Glomerular endothelial cell (primary cell): Measurements from ENCODE around the gene ELMO3. TPM values are rescaled to one million over a fixed set of nuclear protein-coding genes. Genes with fewer than 3 reads are reported as not detected.

ENCODE experiments used
- DNase-seq: peaks from one replicate; pipeline ENCODE4 v3.0.0-alpha.2; 2011; ENCODE audit warnings: low read depth, low spot score; ENCODE audit errors: extremely low read depth
- total RNA-seq: library from RNA; depleted of rRNA; stranded (reverse); fragments of >200 nt; gene quantifications from 2 replicates; pipeline ENCODE4 v1.2.3, GENCODE V29; 2015

The ELMO3 gene
- total RNA-seq, 1 donor from 2014 or later = 2.0 TPM

GRCh38 chr16:67163164-67163998 is 35.5 kb upstream of the ELMO3 start:
- no peak for DNase-seq

- no peak for DNase-seq
Measured at GRCh38 chr16:67163999-67164558, 34.9 kb upstream of the ELMO3 start.

GRCh38 chr16:67164599-67165061 is 34.3 kb upstream of the ELMO3 start, which contains the start of gene HSF4:
Gene HSF4 (plus strand): TSS chr16:67164745. CDS start chr16:67164812, 67 bp downstream.
- no peak for DNase-seq

DNA sequence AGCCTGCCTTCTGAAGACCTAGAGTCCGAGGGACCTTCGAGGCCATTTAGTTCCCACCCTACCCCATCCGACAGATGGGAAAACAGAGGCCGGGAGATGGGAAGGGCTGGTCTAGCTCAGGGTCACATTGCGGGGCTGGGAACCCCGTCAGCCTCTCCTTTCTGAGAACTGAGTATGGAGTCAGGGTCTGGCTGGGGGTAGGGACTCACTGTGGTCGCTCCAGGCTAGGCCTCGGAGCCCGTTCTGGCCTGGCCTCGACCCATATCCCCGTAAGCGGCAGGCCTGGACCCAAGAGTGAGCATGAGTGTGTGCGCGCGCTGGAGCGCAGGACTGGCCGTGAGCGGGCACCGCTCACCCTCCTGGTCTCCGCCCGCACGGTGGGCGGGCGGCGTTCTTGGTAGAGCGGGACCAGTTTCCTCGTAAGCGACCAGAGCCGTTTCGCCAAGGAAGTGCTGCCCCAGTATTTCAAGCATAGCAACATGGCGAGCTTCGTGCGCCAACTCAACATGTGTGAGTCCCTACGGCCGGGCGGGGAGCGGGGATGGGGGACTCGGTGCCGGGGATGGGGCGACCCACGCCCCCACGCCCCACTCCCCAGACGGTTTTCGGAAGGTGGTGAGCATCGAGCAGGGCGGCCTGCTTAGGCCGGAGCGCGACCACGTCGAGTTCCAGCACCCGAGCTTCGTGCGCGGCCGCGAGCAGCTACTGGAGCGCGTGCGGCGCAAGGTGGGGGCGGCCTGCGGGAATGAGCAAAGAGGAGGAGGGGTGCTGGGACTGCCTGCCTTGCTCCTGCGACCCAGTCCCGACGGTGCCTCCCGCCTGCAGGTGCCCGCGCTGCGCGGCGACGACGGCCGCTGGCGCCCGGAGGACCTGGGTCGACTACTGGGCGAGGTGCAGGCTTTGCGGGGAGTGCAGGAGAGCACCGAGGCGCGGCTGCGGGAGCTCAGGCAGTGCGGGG is 33.5 kb upstream of the ELMO3 start:
- DNase-seq = no peak

DNA sequence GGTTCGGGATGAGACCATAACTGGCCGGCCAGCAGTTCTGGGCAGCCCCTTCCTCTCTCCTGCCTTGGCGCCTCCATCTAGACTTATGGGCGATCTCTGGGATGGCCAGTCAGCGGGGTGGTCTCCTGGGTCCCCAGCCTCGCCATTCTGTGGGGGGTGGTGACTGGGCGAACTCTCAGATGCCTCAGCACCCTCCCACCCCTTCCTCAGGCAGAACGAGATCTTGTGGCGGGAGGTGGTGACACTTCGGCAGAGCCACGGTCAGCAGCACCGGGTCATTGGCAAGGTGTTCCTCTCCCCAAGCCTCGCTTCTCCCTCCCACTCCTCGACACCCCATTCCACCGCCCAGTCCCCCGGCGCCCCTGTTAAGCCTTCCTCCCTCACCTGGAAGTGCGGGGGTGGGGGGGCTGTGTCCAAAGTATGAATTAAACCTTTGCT is 32.8 kb upstream of the ELMO3 start:
- no peak for DNase-seq

GRCh38 chr16:67166598-67167168 is 32.2 kb upstream of the ELMO3 start:
- DNase-seq = no peak

- no peak for DNase-seq
Measured at GRCh38 chr16:67167588-67167987, 31.3 kb upstream of the ELMO3 start.

- no peak for DNase-seq
Measured at GRCh38 chr16:67169011-67169451, 29.9 kb upstream of the ELMO3 start.

- no peak for DNase-seq
Measured at GRCh38 chr16:67169642-67170167, 29.2 kb upstream of the ELMO3 start.

- DNase-seq = no peak
Measured at GRCh38 chr16:67170168-67170948, 28.6 kb upstream of the ELMO3 start, which contains the start of gene NOL3. Gene NOL3 (plus strand): TSS chr16:67170538.

DNA sequence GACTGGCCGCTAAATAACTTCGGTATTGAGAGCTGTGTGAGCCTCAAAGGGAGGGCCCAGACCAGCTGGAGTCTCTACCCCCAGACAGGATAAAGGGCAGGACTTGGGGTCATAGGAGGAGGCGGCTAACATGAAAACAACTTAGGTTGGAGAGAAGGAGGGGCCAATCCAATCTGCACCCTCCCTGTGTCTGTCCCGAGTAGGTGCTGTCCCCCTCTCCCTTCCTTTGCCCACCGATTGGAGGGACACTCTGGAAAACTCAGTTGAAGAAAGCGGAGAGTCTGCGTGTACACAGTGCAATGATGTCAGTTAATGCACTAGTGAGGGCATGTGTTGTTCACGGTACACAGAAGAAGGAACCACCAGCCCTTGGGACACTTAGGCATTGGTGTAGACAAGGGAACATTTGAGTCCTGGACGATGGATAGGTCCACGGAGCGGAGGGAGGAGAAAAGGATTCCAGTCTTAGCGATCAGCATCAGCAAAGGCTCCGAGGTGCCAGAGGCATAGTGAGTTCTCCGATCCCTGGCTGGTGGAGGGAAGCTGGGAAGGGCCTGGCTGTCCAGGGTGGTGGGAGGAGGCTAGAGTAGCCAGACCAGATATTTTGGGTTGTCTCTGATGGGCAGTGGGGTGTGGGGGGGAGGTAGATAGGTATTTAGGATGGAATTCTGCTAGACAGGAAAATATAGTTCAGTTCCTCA is 27.8 kb upstream of the ELMO3 start:
- no peak for DNase-seq

GRCh38 chr16:67173323-67173722 is 25.6 kb upstream of the ELMO3 start:
- DNase-seq = no peak

GRCh38 chr16:67173808-67174705 is 24.9 kb upstream of the ELMO3 start:
- no peak for DNase-seq

DNA sequence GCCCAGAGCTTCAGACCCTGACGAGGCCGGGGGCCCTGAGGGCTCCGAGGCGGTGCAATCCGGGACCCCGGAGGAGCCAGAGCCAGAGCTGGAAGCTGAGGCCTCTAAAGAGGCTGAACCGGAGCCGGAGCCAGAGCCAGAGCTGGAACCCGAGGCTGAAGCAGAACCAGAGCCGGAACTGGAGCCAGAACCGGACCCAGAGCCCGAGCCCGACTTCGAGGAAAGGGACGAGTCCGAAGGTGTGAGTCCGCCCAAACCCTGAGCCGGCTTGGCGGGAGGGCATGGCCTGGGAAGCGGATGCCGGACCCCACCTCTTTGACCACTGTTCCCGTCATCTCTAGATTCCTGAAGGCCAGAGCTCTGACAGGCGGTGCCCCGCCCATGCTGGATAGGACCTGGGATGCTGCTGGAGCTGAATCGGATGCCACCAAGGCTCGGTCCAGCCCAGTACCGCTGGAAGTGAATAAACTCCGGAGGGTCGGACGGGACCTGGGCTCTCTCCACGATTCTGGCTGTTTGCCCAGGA is 24.2 kb upstream of the ELMO3 start:
- no peak for DNase-seq

DNA sequence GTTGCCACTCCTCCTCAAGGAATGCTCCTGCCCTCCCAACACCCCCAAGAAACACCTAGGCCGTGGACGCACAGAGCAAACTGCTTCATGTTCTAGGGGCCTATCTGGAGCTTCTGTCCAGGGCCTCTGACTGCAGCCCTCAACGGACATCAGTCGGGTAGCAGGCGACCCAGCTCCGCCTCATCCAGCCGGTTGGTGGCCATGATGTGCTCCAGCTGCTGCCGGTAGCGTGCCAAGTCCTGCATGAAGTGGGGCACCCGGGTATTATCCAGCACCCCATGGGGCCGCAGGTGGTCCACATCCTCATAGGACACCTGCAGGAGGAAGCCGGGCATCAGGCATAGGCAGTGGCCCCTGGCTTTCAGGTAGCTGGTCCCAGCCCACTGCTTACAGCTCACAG is 22.3 kb upstream of the ELMO3 start:
- no peak for DNase-seq

DNA sequence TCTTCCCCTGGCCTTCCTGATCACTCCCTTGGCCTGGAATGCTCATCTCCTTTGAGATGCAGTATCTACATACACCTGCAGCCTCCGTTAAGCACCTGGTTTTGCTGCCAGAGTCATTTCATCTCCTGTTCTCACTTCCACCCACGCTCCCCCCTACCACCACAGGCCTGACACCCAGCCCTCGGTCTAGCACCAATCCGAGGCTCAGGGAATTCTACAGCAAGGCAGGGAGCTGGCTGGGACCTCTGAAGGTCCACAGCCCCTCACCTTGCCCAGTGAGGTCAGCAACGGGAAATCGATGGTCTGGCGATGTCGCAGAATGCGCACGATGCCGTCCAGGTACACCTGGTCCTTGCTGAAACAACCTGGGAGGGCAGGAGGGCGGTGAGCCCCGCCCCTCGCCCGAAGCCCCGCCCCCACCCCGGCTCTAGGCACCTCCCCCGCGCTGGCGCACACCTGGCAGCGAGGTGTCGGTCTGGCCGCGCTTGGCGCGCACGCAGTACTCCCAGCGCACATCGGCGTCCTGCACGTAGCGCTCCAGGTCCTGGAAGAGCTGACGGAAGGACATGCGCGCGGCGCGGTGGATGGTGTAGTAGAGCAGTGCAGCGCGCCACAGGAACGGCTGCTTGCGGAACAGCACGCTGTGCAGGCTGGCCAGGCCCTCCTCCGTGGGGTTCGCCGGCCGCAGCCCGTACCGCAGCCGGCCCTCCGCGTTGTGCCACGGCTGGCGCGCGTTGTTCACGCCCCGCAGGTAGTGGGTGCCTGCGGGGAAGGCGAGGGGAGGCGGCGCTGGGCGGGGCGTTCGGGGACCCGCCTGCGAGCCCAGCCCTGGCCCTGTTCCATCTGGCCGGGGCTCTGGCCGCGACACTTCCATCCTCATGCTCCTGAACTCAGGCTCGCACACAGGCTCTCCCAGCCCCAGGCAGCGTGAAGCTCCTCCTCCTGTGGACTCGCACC is 20.9 kb upstream of the ELMO3 start:
- no peak for DNase-seq
